Measurements from ENCODE around the gene FBLN5. TPM values are rescaled to one million over a fixed set of nuclear protein-coding genes. Genes with fewer than 3 reads are reported as not detected.
"Not testable (repeated sequence)": the region's sequence is repeated elsewhere in the genome, so short reads cannot be mapped to it uniquely, and the experiment has no call there.

Gene FBLN5
- total RNA-seq, 1 experiment from 2014 or later: 111 TPM

- no peak for DNase-seq (ENCODE audit: low read depth, low spot score)
- in situ Hi-C loops (cut with HindIII; ENCODE audit: low pct_unique_long_range_greater_than_20kb, low sequenced_read_pairs): no loop called here
Observed at GRCh38 chr14:91857614-91858013, 89.9 kb downstream of the FBLN5 start.

GRCh38 chr14:91854327-91854934 is 93.1 kb downstream of the FBLN5 start:
- in situ Hi-C loops (cut with HindIII; ENCODE audit: low pct_unique_long_range_greater_than_20kb, low sequenced_read_pairs): no loop called here
- no peak for DNase-seq (ENCODE audit: low read depth, low spot score)

- no peak for DNase-seq (ENCODE audit: low read depth, low spot score)
- in situ Hi-C loops (cut with HindIII; ENCODE audit: low pct_unique_long_range_greater_than_20kb, low sequenced_read_pairs): no loop called here
Observed at GRCh38 chr14:91851563-91851962, 95.9 kb downstream of the FBLN5 start.

- in situ Hi-C loops (cut with HindIII; ENCODE audit: low pct_unique_long_range_greater_than_20kb, low sequenced_read_pairs): no loop called here
- DNase-seq (ENCODE audit: low read depth, low spot score): no peak
Observed at GRCh38 chr14:91848504-91849001, 98.9 kb downstream of the FBLN5 start.

GRCh38 chr14:91847693-91848092 is 99.8 kb downstream of the FBLN5 start:
- in situ Hi-C loops (cut with HindIII; ENCODE audit: low pct_unique_long_range_greater_than_20kb, low sequenced_read_pairs): no loop called here
- no peak for DNase-seq (ENCODE audit: low read depth, low spot score)

GRCh38 chr14:91845652-91846051 is 101.8 kb downstream of the FBLN5 start:
- in situ Hi-C loops (cut with HindIII; ENCODE audit: low pct_unique_long_range_greater_than_20kb, low sequenced_read_pairs): no loop called here
- DNase-seq (ENCODE audit: low read depth, low spot score): no peak

- in situ Hi-C loops (cut with HindIII; ENCODE audit: low pct_unique_long_range_greater_than_20kb, low sequenced_read_pairs): not testable (repeated sequence)
Observed at GRCh38 chr14:91845056-91845455, 102.4 kb downstream of the FBLN5 start.

GRCh38 chr14:91844029-91844428 is 103.5 kb downstream of the FBLN5 start:
- DNase-seq (ENCODE audit: low read depth, low spot score): no peak
- in situ Hi-C loops (cut with HindIII; ENCODE audit: low pct_unique_long_range_greater_than_20kb, low sequenced_read_pairs): no loop called here

More at GRCh38 chr14:91845056-91845455, 102.4 kb downstream of the FBLN5 start:
- DNase-seq (ENCODE audit: low read depth, low spot score): not testable (repeated sequence)

- in situ Hi-C loops (cut with HindIII; ENCODE audit: low pct_unique_long_range_greater_than_20kb, low sequenced_read_pairs): no loop called here
Observed at GRCh38 chr14:91843437-91843836, 104.1 kb downstream of the FBLN5 start.

GRCh38 chr14:91841065-91841464 is 106.4 kb downstream of the FBLN5 start:
- DNase-seq (ENCODE audit: low read depth, low spot score): no peak
- in situ Hi-C loops (cut with HindIII; ENCODE audit: low pct_unique_long_range_greater_than_20kb, low sequenced_read_pairs): no loop called here

More at GRCh38 chr14:91843437-91843836, 104.1 kb downstream of the FBLN5 start:
- no peak for DNase-seq (ENCODE audit: low read depth, low spot score)

GRCh38 chr14:91839749-91840148 is 107.7 kb downstream of the FBLN5 start:
- in situ Hi-C loops (cut with HindIII; ENCODE audit: low pct_unique_long_range_greater_than_20kb, low sequenced_read_pairs): no loop called here
- no peak for DNase-seq (ENCODE audit: low read depth, low spot score)

- in situ Hi-C loops (cut with HindIII; ENCODE audit: low pct_unique_long_range_greater_than_20kb, low sequenced_read_pairs): no loop called here
- no peak for DNase-seq (ENCODE audit: low read depth, low spot score)
Observed at GRCh38 chr14:91837076-91837475, 110.4 kb downstream of the FBLN5 start.

GRCh38 chr14:91835920-91836843 is 111.3 kb downstream of the FBLN5 start:
- in situ Hi-C loops (cut with HindIII; ENCODE audit: low pct_unique_long_range_greater_than_20kb, low sequenced_read_pairs): no loop called here
- peak; percentile 73 for DNase-seq (ENCODE audit: low read depth, low spot score)

GRCh38 chr14:91835197-91835919 is 112.1 kb downstream of the FBLN5 start:
- in situ Hi-C loops (cut with HindIII; ENCODE audit: low pct_unique_long_range_greater_than_20kb, low sequenced_read_pairs): no loop called here
- DNase-seq (ENCODE audit: low read depth, low spot score): no peak

GRCh38 chr14:91834571-91834970 is 112.9 kb downstream of the FBLN5 start:
- no peak for DNase-seq (ENCODE audit: low read depth, low spot score)
- in situ Hi-C loops (cut with HindIII; ENCODE audit: low pct_unique_long_range_greater_than_20kb, low sequenced_read_pairs): no loop called here

GRCh38 chr14:91831337-91831736 is 116.2 kb downstream of the FBLN5 start:
- DNase-seq (ENCODE audit: low read depth, low spot score): no peak
- in situ Hi-C loops (cut with HindIII; ENCODE audit: low pct_unique_long_range_greater_than_20kb, low sequenced_read_pairs): no loop called here

- in situ Hi-C loops (cut with HindIII; ENCODE audit: low pct_unique_long_range_greater_than_20kb, low sequenced_read_pairs): no loop called here
- DNase-seq (ENCODE audit: low read depth, low spot score): no peak
Observed at GRCh38 chr14:91830777-91831176, 116.7 kb downstream of the FBLN5 start.

- in situ Hi-C loops (cut with HindIII; ENCODE audit: low pct_unique_long_range_greater_than_20kb, low sequenced_read_pairs): no loop called here
- DNase-seq (ENCODE audit: low read depth, low spot score): no peak
Observed at GRCh38 chr14:91829511-91829910, 118.0 kb downstream of the FBLN5 start.
